ENCODE data around the gene COL5A2.

DNA sequence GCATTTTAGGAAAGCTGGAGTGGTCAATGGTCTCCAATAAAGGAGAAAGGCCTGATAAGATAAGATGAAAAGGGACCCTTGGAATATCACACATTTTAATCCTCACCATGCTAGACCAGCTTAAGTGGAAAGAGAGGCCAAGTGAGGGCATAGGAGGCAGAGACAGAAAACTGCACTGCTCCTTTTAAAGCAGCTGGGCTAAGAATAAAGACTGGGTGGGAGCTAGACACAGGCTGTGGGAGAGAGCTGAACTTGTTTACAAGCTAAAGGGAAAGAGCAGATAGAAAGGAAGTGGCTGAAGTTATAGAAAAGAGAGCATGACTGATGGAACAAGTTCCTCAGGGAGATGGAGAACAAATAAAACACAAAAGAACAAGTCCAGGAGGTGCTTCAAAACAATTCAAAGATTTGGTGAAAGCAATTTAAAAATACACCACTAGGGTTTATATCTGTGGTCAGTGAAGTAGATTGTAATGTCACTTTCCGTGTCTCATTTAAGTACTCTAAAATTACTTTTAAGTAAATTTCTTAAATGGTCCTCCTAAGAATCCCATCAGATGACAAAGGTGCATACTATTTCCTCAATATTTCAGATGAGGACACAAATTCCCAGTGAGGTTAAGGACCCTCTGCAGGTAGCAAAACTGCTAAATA is 7.5 kb downstream of the COL5A2 start:
- no peak for TF ChIP-seq CTCF (IDR thresholded peaks at IDR 0.05)
- no peak for TF ChIP-seq EP300 (IDR thresholded peaks at IDR 0.05)
